AG09309 (cell line): ENCODE measurements around the gene ZNF804B.

Source experiments
- DNase-seq: peaks from one replicate; pipeline ENCODE4 v3.0.0-alpha.2; 2010; ENCODE audit warnings: low read depth
- H3K4me3 ChIP-seq: 2 replicates; pipeline ENCODE4 v1.5.1; 2011; ENCODE audit warnings: mild to moderate bottlenecking, low read depth, low read length, moderate library complexity; ENCODE audit not compliant: control insufficient read depth
- CTCF ChIP-seq: IDR thresholded peaks from 2 replicates; pipeline ENCODE4 v1.5.1; 2011; ENCODE audit warnings: mild to moderate bottlenecking, low read depth, low read length, inconsistent platforms; ENCODE audit not compliant: insufficient read depth, control insufficient read depth; ENCODE audit errors: missing control alignments

Gene ZNF804B

GRCh38 chr7:88866265-88866863 is 106.9 kb downstream of the ZNF804B start:
- no peak overlapping the region for H3K4me3 ChIP-seq
- no peak for TF ChIP-seq CTCF
- no peak for DNase-seq

- H3K4me3 ChIP-seq, result no peak overlapping the region
- DNase-seq, result no peak
- TF ChIP-seq CTCF, result no peak
Observed at GRCh38 chr7:88867158-88867557, 107.7 kb downstream of the ZNF804B start.

- no peak for TF ChIP-seq CTCF
- no peak for DNase-seq
- H3K4me3 ChIP-seq, result no peak overlapping the region
Observed at GRCh38 chr7:88868456-88868855, 109.0 kb downstream of the ZNF804B start.

- no peak for DNase-seq
- H3K4me3 ChIP-seq, result no peak overlapping the region
- TF ChIP-seq CTCF, result no peak
Observed at GRCh38 chr7:88881136-88881535, 121.6 kb downstream of the ZNF804B start.

- no peak for TF ChIP-seq CTCF
- no peak for DNase-seq
- H3K4me3 ChIP-seq, result no peak overlapping the region
Observed at GRCh38 chr7:88885131-88885530, 125.6 kb downstream of the ZNF804B start.

- no peak overlapping the region for H3K4me3 ChIP-seq
- no peak for TF ChIP-seq CTCF
- no peak for DNase-seq
Observed at GRCh38 chr7:88888684-88889083, 129.2 kb downstream of the ZNF804B start.

GRCh38 chr7:88910516-88910915 is 151.0 kb downstream of the ZNF804B start:
- DNase-seq, result no peak
- no peak for TF ChIP-seq CTCF
- H3K4me3 ChIP-seq, result no peak overlapping the region
